ENCODE results near the gene ZNF579.

DNA sequence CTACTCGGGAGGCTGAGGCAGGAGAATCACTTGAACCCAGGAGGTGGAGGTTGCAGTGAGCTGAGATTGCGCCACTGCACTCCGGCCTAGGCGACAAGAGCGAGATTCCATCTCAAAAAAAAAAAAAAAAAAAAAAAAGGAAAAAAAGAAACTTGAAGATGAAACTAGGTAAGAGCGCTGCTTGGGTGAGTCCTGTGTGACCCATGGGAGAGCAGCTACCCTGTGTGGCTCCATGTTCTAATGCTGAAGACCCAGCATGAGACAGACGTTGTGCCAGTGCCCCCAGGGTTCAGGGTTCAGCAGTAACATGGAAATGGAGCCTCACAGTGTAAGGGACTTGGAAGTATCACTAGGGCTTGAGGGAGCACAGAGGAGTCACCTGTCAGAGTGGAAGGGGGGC lies 37.8 kb upstream of the ZNF579 start:
- no peak for TF ChIP-seq CTCF (conservative IDR thresholded peaks at IDR 0.05)
- no peak for TF ChIP-seq EZH2 (IDR thresholded peaks at IDR 0.05; ENCODE audit: low read depth)

All from PC-9 (cell line).